HG03457 (cell line): Measurements from ENCODE around the gene CCDC122.
"Not testable (repeated sequence)": the region's sequence is repeated elsewhere in the genome, so short reads cannot be mapped to it uniquely, and the experiment has no call there.

ENCODE experiments used
- ATAC-seq: cut with Tn5 transposase; IDR thresholded peaks from one replicate; pipeline ENCODE4 v1.9.1; 2021; ENCODE audit warnings: moderate number of reproducible peaks; ENCODE audit not compliant: unreplicated experiment

CCDC122 gene

DNA sequence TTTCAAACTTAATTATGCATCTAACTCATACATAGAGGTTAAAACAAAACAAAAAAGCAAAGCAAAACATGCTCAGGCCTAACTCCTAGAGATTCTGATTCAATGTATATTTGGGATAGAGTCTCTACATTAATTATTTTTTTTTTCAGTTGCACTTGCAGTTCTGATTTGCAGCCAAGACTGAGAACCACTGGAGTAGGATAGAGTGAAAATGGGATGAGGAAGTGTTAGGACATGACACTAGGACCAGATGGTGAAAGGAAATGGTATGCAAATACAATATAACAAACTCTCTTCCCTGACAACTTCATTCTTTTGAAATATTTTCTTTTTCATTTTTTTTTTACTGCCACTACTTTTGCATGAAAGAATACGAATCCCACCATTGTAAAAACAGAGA, 1.8 kb downstream of the CCDC122 start:
- ATAC-seq: no peak

DNA sequence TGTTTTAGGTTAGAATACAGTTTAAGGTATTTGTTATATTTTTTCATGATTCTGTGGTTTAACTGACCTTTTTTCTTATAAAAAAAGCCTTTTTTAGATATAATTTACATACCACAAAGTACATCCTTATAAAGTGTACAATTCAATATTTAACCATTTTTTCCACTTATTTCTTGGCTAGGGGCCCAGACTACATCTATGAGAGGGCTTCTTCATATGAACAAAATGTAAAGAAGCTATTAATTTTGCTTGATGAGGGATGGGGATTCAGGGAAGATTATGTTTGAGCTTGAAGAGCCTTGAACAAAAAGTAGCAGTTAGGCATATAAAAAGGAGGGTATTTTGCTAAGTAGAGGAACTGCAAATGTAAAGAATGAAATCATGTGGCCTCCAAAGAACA, 2.2 kb downstream of the CCDC122 start:
- ATAC-seq: no peak

DNA sequence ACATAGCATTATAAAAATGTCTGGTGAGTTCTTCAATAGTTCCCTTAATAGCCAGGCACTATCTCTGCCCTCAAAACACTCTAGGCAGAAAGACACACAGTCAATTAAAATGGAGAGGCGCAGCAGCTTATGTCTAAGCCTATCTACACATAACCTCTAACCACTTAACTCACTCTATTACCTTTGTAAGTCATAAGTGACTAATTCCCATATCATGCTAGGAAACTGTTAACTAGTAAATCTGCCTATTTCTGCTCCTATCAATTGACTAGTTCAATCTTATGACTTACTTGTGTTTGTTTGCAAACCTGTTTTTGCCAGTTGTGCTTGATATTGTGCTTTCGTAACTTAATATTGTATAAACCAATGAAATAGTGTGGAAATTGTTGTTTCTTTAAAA, 3.2 kb downstream of the CCDC122 start:
- no peak for ATAC-seq

DNA sequence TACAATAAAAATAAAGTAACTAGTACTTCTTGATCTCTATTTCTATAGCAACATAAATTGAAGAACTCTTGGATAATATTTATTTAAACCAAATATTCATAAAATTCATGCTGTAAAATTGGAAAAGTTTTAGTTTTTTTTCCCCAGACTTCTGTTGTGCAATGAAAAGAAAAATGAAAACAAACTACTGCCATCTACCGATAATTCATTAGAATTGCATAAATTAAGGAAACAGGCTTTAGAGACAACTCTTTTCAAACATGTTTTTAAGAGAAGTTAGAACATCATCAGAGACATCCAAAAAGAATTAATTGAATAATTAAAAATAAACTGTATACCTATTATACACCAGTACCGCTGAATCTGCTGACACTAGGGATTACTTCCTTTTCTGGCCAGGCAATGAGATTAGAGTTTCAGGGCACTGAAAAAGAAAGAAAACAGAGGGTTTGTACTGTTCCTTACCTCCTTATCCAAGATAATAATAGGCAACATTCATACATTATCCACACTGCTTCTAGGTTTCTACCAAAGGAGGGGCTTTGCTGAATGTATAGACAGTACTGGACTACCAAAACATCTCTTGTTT, 4.9 kb downstream of the CCDC122 start:
- ATAC-seq: no peak

DNA sequence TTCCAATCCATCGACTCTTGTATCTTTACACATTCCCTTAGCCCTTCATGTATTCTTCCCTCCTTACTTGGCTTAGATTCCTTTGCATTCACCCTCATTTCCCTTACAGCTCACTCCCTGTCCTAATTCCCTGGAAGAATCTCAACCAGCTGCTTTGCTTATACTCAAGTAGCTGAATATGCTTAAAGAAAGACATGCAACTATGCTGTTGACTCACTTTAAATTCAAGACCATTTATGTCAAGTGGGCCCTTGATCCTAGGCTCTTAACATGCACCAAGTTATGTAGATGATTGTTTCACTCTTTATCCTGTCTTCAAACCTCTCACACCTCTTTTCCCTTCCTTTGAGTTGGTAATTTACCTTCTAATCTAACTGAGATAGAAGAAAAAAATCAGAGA, 7.4 kb downstream of the CCDC122 start:
- ATAC-seq: no peak

DNA sequence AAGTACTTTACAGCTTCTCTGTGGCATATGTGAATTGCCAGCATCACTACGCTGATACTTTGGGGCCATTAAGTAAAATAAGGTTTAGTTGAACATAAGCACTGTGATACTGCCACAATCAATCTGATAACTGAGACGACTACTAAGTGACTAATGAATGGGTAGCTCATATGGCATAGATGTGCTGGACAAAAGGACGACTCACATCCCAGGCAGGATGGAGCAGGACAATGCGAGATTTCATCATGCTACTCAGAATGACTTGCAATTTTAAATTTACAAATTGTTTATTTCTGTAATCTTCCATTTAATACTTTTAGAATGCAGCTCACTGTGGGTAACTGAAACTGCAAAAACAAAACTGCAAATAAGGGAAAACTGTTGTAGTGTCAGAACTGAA, 13.6 kb downstream of the CCDC122 start:
- no peak for ATAC-seq

DNA sequence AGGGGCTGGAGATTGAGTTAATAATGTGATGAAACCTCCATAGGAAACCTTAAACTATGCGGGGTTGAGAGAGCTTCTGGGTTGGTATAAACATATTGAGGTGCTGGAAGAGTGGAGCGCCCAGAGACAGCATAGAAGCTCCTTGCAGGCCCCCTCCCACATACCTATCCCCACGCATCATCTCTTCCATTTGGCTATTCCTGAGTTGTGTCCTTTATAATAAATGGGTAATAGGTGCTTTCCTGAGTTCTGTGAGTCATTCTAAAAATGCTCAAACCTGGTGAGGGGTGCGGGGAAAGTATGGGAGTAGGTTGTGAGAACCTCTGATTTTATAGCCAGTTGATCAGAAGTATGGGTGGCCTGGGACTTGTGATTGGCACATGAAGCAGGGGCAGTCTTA, 14.6 kb downstream of the CCDC122 start:
- ATAC-seq: no peak

DNA sequence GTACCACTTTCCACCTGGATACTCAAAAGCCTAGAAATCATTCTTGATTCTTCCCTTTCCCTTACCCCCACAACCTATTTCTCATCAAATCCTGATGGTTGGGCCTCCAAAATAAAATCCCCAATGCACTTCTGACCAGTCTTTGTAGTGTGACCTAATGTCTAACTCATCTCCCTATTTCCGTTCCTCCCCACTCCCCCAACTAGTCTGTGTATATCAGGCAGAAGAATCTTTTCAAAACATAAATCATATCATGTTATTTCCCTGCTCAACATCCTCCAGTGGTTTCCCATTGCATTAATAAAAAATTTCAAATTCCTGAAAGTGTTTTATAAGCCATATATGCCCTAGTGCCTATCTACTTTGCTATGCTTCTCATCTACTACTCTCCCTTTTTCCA, 17.7 kb downstream of the CCDC122 start:
- ATAC-seq: no peak

DNA sequence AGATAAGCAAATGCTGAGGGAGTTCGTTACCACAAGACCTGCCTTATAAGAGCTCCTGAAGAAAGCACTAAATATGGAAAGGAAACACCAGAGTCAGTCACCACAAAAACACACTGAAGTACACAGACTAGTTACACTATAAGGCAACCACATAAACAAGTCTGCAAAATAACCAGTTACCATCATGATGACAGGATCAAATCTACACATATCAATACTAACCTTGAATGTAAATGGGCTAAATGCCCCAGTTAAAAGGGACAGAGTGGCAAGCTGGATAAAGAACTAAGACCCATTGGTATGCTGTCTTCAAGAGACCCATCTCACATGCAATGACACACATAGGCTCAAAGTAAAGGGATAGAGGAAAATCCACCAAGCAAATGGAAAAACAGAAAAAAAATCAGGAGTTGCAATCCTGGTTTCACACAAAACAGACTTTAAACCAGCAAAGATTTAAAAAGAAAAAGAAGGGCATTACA, 26.6 kb downstream of the CCDC122 start:
- no peak for ATAC-seq

DNA sequence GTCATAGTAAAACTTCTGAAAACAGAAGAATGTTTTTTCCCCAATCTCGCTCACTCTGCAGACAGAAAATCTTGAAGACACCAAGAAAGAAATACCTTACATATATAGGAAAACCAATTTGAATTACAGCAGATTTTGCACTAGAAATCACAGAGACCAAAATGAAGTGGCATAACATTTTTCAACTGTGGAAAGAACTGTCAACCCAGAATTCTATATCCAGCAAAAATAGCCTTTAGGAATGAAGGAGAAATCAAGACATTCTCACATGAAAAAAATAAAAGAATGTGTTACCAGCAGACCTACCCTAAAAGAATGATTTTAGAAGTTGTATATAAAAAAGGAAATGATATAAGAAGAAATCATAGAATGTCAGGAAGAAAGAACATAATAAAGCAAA, 28.7 kb downstream of the CCDC122 start:
- no peak for ATAC-seq

DNA sequence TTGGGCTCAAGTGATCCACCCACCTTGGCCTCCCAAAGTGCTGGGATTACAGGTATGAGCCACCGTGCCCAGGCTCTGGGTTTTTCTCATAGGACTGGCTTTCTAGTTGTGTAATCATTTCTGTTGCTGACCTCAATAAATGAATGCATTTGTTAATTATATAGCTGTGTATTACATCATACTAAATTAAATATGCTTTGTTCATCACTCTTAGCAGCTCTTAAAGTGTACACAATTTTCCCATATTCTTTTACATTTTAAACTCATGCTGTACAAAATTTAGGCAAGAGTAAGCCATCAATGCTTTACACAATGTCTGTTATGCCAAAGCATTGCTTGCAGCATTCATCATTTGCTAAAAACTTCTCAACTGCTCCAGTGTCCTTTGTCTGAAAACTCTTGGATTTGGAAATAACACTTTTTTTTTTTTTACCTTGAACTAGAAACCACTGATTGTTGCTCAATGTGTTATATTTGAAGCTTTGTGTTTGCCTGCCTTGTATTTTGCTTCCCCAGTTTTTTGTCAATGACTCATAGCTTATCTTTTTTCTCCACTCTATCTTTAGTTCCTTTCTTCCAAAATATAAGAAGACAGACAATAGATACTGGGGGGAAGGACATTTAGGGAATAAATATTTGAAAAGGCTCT, 31.4 kb downstream of the CCDC122 start:
- ATAC-seq: no peak

DNA sequence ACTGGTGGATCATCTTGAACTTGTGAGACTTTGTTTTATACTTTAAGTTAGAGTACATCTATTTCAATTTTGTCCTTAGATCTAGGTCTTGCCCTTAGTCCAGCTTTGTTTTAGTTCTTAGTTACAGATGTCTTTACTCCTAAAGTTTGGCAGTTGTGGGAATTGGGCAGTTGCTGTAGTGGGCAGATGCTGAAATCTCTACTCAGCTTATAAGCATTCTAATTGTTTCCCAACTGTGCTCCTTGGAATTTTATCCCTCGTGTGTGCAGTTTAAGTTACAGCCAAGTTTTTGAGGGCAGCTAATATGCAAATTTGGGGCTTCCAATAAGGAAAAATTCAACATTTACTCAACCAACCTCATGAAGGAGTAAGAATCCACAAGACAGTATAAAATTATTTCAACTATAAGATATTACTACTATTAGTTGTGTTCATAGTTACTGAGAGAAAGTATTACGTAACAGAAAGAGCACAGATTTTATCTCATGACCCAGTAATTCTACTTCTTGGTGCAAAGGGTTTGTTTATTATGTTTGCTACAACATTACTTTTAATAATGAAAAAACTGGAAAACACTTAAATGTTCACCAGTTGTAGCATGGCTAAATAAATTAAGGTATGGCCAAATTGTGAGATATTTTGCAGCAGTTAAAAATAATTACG, 32.9 kb downstream of the CCDC122 start:
- ATAC-seq: no peak

DNA sequence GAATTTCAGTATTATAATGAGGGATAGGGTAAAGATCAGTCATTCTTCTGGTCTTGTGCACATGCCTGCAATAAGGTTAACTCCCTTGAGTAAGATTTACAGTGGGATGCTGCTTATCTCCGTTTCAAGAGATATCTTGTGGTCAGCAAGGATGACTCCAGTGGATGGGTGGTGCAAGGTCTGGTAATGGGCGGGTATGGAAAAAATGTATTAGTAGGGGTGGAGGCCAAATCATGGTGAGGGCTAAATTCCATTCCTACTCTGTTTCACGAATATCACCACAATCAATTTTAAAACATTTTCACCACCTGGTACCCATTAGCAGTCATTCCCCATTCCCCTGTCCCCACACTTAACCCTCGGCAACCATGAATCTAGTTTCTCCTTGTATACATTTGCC, 40.6 kb downstream of the CCDC122 start:
- ATAC-seq: no peak

DNA sequence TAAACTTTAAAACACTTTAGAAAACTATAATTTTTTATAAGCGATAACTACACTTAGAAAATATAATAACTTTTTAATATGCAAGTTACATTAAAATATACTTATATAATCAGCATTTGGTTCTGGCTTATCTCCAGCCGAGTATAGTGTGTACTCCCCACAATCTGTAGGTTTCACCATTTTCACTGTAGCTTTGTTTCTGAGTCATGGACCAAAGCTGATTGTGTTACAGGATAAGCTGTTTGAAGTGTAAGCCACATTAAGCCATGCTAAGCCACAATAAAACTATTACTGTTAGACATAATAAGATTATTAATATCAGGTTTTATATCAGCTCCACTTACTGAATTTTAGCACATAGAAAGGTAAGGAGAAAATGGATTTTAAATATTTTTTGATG, 43.8 kb downstream of the CCDC122 start:
- no peak for ATAC-seq

DNA sequence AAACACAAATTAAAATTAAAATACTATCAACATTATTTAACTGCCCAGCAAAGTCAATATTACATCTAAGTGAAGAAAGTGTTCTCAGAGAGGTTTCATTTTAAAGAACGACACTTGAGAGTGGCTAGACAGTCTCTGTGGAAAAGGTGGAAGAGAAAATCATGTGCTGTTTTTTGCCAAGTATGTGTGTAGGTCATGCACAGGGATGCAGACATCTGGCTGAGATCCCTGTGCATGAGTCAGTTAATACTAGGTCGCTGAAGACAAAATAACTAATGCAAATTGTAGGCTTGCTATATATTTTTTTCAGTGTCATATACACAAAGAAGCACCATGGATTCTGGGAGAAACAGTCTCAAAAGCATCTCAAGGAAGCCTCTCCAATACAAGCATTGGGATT, 48.5 kb downstream of the CCDC122 start:
- no peak for ATAC-seq

DNA sequence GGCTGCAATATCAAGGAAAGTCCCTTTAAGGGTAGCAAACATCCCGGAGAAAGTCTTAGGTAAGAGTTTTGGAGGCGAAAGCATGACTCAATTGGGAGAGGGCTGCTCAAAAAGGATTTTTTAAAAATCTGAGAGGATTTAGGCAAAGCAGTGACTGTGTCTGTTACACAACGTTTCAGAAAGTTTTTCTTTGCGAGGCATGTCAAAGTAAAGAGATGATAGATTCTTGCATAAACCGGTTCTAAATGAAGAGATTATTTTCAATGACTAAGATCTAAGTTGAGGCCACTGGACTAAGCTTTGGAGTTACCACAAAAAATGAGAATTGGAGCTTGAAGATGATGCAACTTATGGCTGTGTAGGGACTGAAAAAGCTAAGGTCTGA, 49.1 kb downstream of the CCDC122 start:
- ATAC-seq: no peak

DNA sequence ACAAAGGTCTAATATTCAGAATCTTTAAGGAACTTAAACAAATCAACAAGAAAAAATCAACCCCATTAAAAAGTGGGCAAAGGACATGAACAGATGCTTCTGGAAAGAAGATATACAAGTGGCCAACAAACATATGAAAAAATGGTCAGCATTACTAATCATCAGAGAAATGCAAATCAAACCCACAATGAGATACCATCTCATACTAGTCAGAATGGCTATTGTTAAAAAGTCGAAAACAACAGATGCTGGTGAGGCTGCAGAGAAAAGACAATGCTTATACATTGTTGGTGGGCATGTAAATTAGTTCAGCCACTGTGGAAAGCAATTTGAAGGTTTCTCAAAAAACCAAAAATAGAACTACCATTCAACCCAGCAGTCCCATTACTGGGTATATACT, 54.9 kb downstream of the CCDC122 start:
- ATAC-seq: not testable (repeated sequence)

DNA sequence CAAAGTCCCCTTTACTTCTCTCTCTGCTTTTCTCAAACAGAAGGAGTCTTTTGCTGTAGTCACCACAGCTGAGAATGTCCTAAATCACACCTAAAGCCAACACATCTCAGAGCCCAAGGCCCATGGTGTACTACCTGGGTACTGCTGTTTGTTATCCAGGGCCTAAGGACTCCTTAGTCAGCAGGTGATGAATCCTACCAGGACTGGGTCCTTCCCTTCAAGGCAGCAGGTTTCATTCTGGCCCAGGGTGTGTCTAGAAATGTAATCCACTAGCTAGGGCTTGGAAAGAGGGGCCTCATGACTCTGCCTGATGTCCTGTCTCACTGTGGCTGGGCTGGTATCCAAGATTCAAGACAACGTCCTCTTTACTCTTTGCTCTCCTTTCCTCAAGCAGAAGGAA, 56.6 kb downstream of the CCDC122 start:
- ATAC-seq: no peak

DNA sequence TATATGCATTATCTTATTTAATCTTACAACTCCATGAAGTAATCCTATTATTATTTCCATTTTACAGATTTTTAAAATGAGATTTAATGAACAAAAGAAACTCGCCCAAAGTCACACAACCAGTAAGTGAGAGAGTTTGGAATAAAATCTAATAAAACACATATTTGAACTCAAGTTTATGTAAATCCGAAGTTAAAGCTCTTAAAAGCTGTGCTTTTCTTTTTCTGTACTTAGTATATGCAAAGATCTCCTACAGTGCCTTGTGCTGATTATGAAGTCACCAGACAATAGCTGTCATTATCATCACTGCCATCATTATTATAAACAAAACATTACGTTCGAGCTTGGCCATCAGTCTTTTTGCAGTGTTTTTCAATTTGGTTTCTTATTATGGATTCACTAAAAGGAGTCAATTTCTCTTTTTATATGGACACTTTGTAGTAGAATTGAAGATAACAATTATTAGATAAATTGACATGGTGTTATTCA, 63.1 kb downstream of the CCDC122 start:
- no peak for ATAC-seq

DNA sequence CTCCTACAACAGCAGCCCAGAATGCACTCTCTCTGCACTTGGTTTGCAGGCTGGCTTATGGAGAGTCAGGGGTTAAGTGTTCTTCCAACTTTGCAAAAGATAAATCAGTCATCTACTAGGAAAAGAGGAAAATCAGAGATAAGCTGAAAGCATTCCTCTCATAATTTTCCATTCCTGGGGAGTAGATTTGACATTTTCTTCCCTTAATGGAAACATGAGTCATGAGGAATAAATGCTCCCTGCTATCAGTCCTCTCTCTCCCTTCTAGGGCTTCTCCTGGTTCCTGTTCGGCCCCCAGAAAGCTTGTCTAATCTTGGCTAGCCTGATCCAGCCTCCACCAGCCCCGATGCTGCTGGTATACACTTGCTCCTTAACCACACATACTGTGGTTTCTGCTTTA, 64.3 kb downstream of the CCDC122 start:
- no peak for ATAC-seq

DNA sequence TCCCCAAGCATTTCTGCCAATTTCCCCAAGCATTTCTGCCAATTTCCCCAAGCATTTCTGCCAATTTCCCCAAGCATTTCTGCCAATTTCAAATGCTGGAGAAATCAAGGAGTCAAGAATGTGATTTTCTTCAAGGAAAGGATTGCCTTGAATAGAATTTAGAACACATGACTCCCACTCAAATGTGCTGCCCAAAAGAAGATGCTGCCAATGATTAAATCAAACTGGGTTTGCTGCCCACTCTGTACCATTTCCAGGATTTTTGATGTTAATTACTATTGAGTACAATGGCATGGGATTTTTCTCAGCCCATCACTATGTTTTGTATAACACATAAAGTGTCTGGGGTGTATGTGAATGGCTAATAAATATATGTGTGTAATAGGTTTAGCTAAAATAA, 70.9 kb downstream of the CCDC122 start:
- no peak for ATAC-seq

DNA sequence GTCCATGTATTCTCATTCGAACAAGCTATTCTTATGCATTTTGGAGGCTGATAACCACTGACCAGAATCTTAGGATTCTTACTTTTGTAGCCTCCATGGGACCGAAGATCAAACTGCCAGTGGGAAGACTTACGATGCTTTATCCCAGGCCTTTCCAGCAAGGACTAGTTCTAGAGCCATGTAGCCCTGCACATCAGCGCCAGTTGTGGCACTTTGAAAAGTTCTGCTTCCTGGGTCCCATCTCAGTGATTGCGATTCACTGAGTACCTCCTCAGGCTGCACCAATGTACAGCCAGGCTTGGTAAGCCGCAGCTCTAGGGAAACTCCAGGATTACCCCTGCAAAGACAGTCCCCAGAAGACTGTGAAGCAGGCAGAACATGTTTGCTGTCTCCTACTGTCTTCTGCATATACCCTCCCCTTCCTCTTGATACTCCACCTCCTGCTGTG, 73.8 kb downstream of the CCDC122 start:
- no peak for ATAC-seq
